NCI-H345 treated with DMSO at 0.1 percent for 48 hours (cell line): ENCODE results near the gene TNFRSF19.
A peak's percentile ranks its signal among the peaks of the same experiment; 100 is the strongest.
"Not testable (repeated sequence)": the region's sequence is repeated elsewhere in the genome, so short reads cannot be mapped to it uniquely, and the experiment has no call there.

Source experiments
- DNase-seq: peaks from one replicate; lab custom pipeline; 2025; ENCODE audit not compliant: unreplicated experiment; lab: John Stamatoyannopoulos, UW

Gene TNFRSF19

GRCh38 chr13:23567906-23568460, 2.2 kb upstream of the TNFRSF19 start:
- DNase-seq: no peak

GRCh38 chr13:23570921-23571315, 706 bp downstream of the TNFRSF19 start:
- no peak for DNase-seq

- no peak for DNase-seq
These were observed 1.2 kb downstream of the TNFRSF19 start for GRCh38 chr13:23571431-23571830.

GRCh38 chr13:23572836-23573235, 2.6 kb downstream of the TNFRSF19 start:
- DNase-seq: no peak

- no peak for DNase-seq
These were observed 4.4 kb downstream of the TNFRSF19 start for GRCh38 chr13:23574421-23575145.

GRCh38 chr13:23575632-23576031, 5.4 kb downstream of the TNFRSF19 start:
- no peak for DNase-seq

GRCh38 chr13:23578411-23579071, 8.3 kb downstream of the TNFRSF19 start:
- DNase-seq: no peak

- peak; percentile 72 for DNase-seq
These were observed 9.1 kb downstream of the TNFRSF19 start for GRCh38 chr13:23579072-23579895.

- no peak for DNase-seq
These were observed 9.9 kb downstream of the TNFRSF19 start for GRCh38 chr13:23579896-23580683.

GRCh38 chr13:23580684-23581060, 10.5 kb downstream of the TNFRSF19 start:
- DNase-seq: no peak

- no peak for DNase-seq
These were observed 13.3 kb downstream of the TNFRSF19 start for GRCh38 chr13:23583491-23583890.

- DNase-seq: no peak
These were observed 14.1 kb downstream of the TNFRSF19 start for GRCh38 chr13:23584275-23584674.

- no peak for DNase-seq
These were observed 16.1 kb downstream of the TNFRSF19 start for GRCh38 chr13:23586336-23586735.

GRCh38 chr13:23588666-23589065, 18.5 kb downstream of the TNFRSF19 start:
- no peak for DNase-seq

GRCh38 chr13:23592596-23592995, 22.4 kb downstream of the TNFRSF19 start:
- DNase-seq: no peak

- no peak for DNase-seq
These were observed 22.9 kb downstream of the TNFRSF19 start for GRCh38 chr13:23593148-23593547.

- not testable (repeated sequence) for DNase-seq
These were observed 24.1 kb downstream of the TNFRSF19 start for GRCh38 chr13:23594290-23594689.

GRCh38 chr13:23598369-23598768, 28.2 kb downstream of the TNFRSF19 start:
- no peak for DNase-seq

GRCh38 chr13:23599083-23599925, 29.1 kb downstream of the TNFRSF19 start:
- DNase-seq: no peak

- no peak for DNase-seq
These were observed 29.9 kb downstream of the TNFRSF19 start for GRCh38 chr13:23600100-23600499.
